Fibroblast of lung (primary cell): ENCODE measurements around the gene COBL. TPM values are rescaled to one million over a fixed set of nuclear protein-coding genes. Genes with fewer than 3 reads are reported as not detected.

ENCODE experiments used
- DNase-seq, 2 donors: peaks; one replicate each; pipeline versions ENCODE4 v3.0.0 to v3.0.0-alpha.2; 2010; ENCODE audit warnings: low read depth in 2 of 2
- H2AFZ ChIP-seq: 2 replicates; pipeline ENCODE4 v1.5.1; 2012; ENCODE audit warnings: low read length, control low read depth, inconsistent platforms
- H3K27ac ChIP-seq: 2 replicates; pipeline ENCODE4 v1.5.1; 2011; ENCODE audit warnings: low read length, control low read depth; ENCODE audit not compliant: insufficient read depth
- H3K27me3 ChIP-seq: 2 replicates; pipeline ENCODE4 v1.5.1; 2011; ENCODE audit warnings: mild to moderate bottlenecking, low read length; ENCODE audit not compliant: control insufficient read depth, insufficient read depth
- H3K36me3 ChIP-seq: 2 replicates; pipeline ENCODE4 v1.5.1; 2011; ENCODE audit warnings: low read length; ENCODE audit not compliant: control insufficient read depth, insufficient read depth
- H3K4me1 ChIP-seq: 2 replicates; pipeline ENCODE4 v1.5.1; 2011; ENCODE audit warnings: low read length; ENCODE audit not compliant: control insufficient read depth, insufficient read depth; ENCODE audit errors: extremely low read depth
- H3K4me2 ChIP-seq: 2 replicates; pipeline ENCODE4 v1.5.1; 2011; ENCODE audit warnings: low read length, control low read depth; ENCODE audit not compliant: insufficient read depth; ENCODE audit errors: extremely low read depth
- H3K4me3 ChIP-seq, 4 experiments: fragments of 200-600 bp in 1 of 4; sonication (generic) in 1 of 4; replicated peaks in 1 of 4; 2 replicates each; pipeline ENCODE4 v1.5.1; 2011 to 2016; ENCODE audit warnings: low read length in 4 of 4, low read depth in 3 of 4, mild to moderate bottlenecking in 3 of 4, control low read depth in 2 of 4, inconsistent platforms in 1 of 4, mixed read lengths in 1 of 4; ENCODE audit not compliant: insufficient read depth in 1 of 4; ENCODE audit errors: control extremely low read depth in 1 of 4
- H3K79me2 ChIP-seq: 2 replicates; pipeline ENCODE4 v1.5.1; 2012; ENCODE audit warnings: mild to moderate bottlenecking, low read length, inconsistent platforms; ENCODE audit not compliant: control insufficient read depth, insufficient read depth
- H3K9ac ChIP-seq: 2 replicates; pipeline ENCODE4 v1.5.1; 2011; ENCODE audit warnings: mild to moderate bottlenecking, low read length, control low read depth; ENCODE audit not compliant: insufficient read depth
- H3K9me3 ChIP-seq: 2 replicates; pipeline ENCODE4 v1.5.1; 2012; ENCODE audit warnings: low read depth, low read length; ENCODE audit not compliant: control insufficient read depth, insufficient read depth
- H4K20me1 ChIP-seq: 2 replicates; pipeline ENCODE4 v1.5.1; 2011; ENCODE audit warnings: low read length; ENCODE audit not compliant: control insufficient read depth, insufficient read depth; ENCODE audit errors: extremely low read depth
- CTCF ChIP-seq, 2 donors: IDR thresholded peaks in 1 of 2; conservative IDR thresholded peaks in 1 of 2; 1 replicate in 1 of 2; 2 replicates in 1 of 2; pipeline ENCODE4 v1.5.1; 2011 to 2012; ENCODE audit warnings: low read length in 2 of 2, control low read depth in 1 of 2, inconsistent platforms in 1 of 2, low read depth in 1 of 2, mild to moderate bottlenecking in 1 of 2
- EZH2 ChIP-seq: IDR thresholded peaks from 2 replicates; pipeline ENCODE4 v1.5.1; 2012; ENCODE audit warnings: low read length, control low read depth, mild to moderate bottlenecking; ENCODE audit errors: missing control alignments
- polyA plus RNA-seq, 2 donors: library from polyadenylated mRNA; depleted of rRNA in 1 of 2; stranded (reverse) in 1 of 2; unstranded in 1 of 2; fragments of >200 nt; gene quantifications; 2 replicates each; pipeline ENCODE4 v1.2.1, GENCODE V29; 2011 to 2012; ENCODE audit warnings: missing spikeins in 1 of 2
- total RNA-seq: library from RNA; depleted of rRNA; stranded (reverse); fragments of >200 nt; gene quantifications from 2 replicates; pipeline ENCODE4 v1.2.1, GENCODE V29; 2014

Gene COBL
- total and polyA plus RNA-seq, 2 donors (not counting 1 experiment from before 2014, with no cell fraction given) = 0.10 to 0.33 TPM

- H3K9ac ChIP-seq = no peak overlapping the region
- no peak overlapping the region for H3K4me3 ChIP-seq
- DNase-seq = no peak
- TF ChIP-seq CTCF (conservative IDR thresholded peaks at IDR 0.05 in 1 of 2, IDR thresholded peaks at IDR 0.05 in 1 of 2; ENCODE audit: low read depth in 1 of 2, low read length in 2 of 2) = no peak
- TF ChIP-seq EZH2 = no peak
- no peaks in the 10 kb centered on the region for H3K4me1 ChIP-seq
- no peak overlapping the region for H3K4me2 ChIP-seq
- H2AFZ ChIP-seq = no peak overlapping the region
- no peaks in the 10 kb centered on the region for H3K27me3 ChIP-seq
- H3K79me2 ChIP-seq = no peaks in the 10 kb centered on the region
- no peaks in the 10 kb centered on the region for H3K9me3 ChIP-seq
- no peaks in the 10 kb centered on the region for H3K36me3 ChIP-seq
- H3K27ac ChIP-seq = no peak overlapping the region
- H4K20me1 ChIP-seq = no peaks in the 10 kb centered on the region
These were observed 51.3 kb downstream of the COBL start for GRCh38 chr7:51265066-51265907.

GRCh38 chr7:51263631-51264484 lies 52.8 kb downstream of the COBL start:
- Histone ChIP-seq H3K9me3 (no peaks in the 10 kb centered on the region), H3K27me3 (no peaks in the 10 kb centered on the region), H3K4me2 (no peak overlapping the region), H2AFZ (no peak overlapping the region), H3K4me3 (no peak overlapping the region), H4K20me1 (no peaks in the 10 kb centered on the region), H3K36me3 (no peaks in the 10 kb centered on the region), H3K79me2 (no peaks in the 10 kb centered on the region), H3K27ac (no peak overlapping the region), H3K9ac (no peak overlapping the region), H3K4me1 (no peaks in the 10 kb centered on the region)
- TF ChIP-seq EZH2 = no peak
- TF ChIP-seq CTCF (conservative IDR thresholded peaks at IDR 0.05 in 1 of 2, IDR thresholded peaks at IDR 0.05 in 1 of 2; ENCODE audit: low read depth in 1 of 2, low read length in 2 of 2) = no peak
- no peak for DNase-seq

GRCh38 chr7:51262796-51263531 lies 53.6 kb downstream of the COBL start:
- Histone ChIP-seq H3K36me3 (no peaks in the 10 kb centered on the region), H3K4me1 (no peaks in the 10 kb centered on the region), H3K79me2 (no peaks in the 10 kb centered on the region), H3K27me3 (no peaks in the 10 kb centered on the region), H4K20me1 (no peaks in the 10 kb centered on the region), H3K4me2 (no peak overlapping the region), H2AFZ (no peak overlapping the region), H3K4me3 (no peak overlapping the region), H3K9ac (no peak overlapping the region), H3K9me3 (no peaks in the 10 kb centered on the region), H3K27ac (no peak overlapping the region)
- TF ChIP-seq CTCF (conservative IDR thresholded peaks at IDR 0.05 in 1 of 2, IDR thresholded peaks at IDR 0.05 in 1 of 2; ENCODE audit: low read depth in 1 of 2, low read length in 2 of 2) (no peak), EZH2 (no peak)
- no peak for DNase-seq
